Panc1 (cell line): ENCODE data around the gene STRN3. TPM values are rescaled to one million over a fixed set of nuclear protein-coding genes. Genes with fewer than 3 reads are reported as not detected.

Experiments used
- ATAC-seq: fragments of 200-7000 bp; cut with Tn5 transposase; 2 replicates; pipeline ENCODE4 v1.9.1; 2020; ENCODE audit warnings: mild to moderate bottlenecking, moderate library complexity
- BruUV-seq: library from RNA; stranded (reverse); fragments of 400-500 nt; replicated peaks from 2 replicates; lab custom pipeline; 2021; lab: Mats Ljungman, UMichigan
- CTCF ChIA-PET: fragments of 300-600 bp; sonication (Branson Sonifier 250); formaldehyde crosslinking; loops from one replicate; lab custom pipeline; 2022; ENCODE audit warnings: antibody characterized with exemption; lab: Charles Lee
- POLR2A ChIA-PET: fragments of 300-600 bp; sonication (Branson Sonifier 250); formaldehyde crosslinking; loops from one replicate; lab custom pipeline; 2022; ENCODE audit warnings: antibody characterized with exemption; lab: Charles Lee
- DNase-seq: peaks from one replicate; pipeline ENCODE4 v3.0.0-alpha.2; 2010; ENCODE audit warnings: low read depth, low spot score
- H3K27ac ChIP-seq: 2 replicates; pipeline ENCODE4 v1.5.1; 2011; ENCODE audit warnings: mild to moderate bottlenecking, low read length, inconsistent platforms
- H3K27me3 ChIP-seq: fragments of 200-500 bp; sonication (Bioruptor generic); 2 replicates; pipeline ENCODE4 v1.6.0; 2014; ENCODE audit warnings: low read length, inconsistent platforms; ENCODE audit not compliant: control insufficient read depth, insufficient read depth
- H3K36me3 ChIP-seq: fragments of 200-500 bp; sonication (Bioruptor generic); 2 replicates; pipeline ENCODE4 v1.5.1; 2014; ENCODE audit warnings: inconsistent platforms, mild to moderate bottlenecking, low read length, moderate library complexity; ENCODE audit not compliant: control insufficient read depth, insufficient read depth
- H3K4me1 ChIP-seq: 2 replicates; pipeline ENCODE4 v1.5.1; 2011; ENCODE audit warnings: inconsistent platforms, mild to moderate bottlenecking, low read length, moderate library complexity; ENCODE audit not compliant: control insufficient read depth, insufficient read depth
- H3K4me3 ChIP-seq, 2 experiments: 2 replicates each; pipeline ENCODE4 v1.5.1; 2011 to 2012; ENCODE audit warnings: low read depth in 2 of 2, low read length in 2 of 2, mild to moderate bottlenecking in 2 of 2, inconsistent platforms in 1 of 2, moderate library complexity in 1 of 2
- H3K9me3 ChIP-seq: fragments of 200-500 bp; sonication (Bioruptor generic); 2 replicates; pipeline ENCODE4 v1.5.1; 2014; ENCODE audit warnings: low read depth, mild to moderate bottlenecking, inconsistent platforms, low read length, moderate library complexity; ENCODE audit not compliant: control insufficient read depth, insufficient read depth
- POLR2AphosphoS5 ChIP-seq: IDR thresholded peaks from 2 replicates; pipeline ENCODE4 v1.6.1; 2012; ENCODE audit warnings: mild to moderate bottlenecking, low read depth, low read length, moderate library complexity
- SIN3A ChIP-seq: IDR thresholded peaks from 2 replicates; pipeline ENCODE4 v1.6.1; 2012; ENCODE audit warnings: low read depth, mild to moderate bottlenecking, low read length, moderate library complexity, borderline replicate concordance; ENCODE audit not compliant: insufficient read depth
- TCF7L2 ChIP-seq: IDR thresholded peaks from 2 replicates; pipeline ENCODE4 v1.6.1; 2011; ENCODE audit warnings: mild to moderate bottlenecking, low read depth, low read length, inconsistent platforms
- in situ Hi-C: cut with HindIII; loops from 2 replicates; pipeline ENCODE4 v1.10.0; 2016; ENCODE audit warnings: low sequenced_read_pairs, low pct_unique_long_range_greater_than_20kb
- intact Hi-C: fragments of 100-400 bp; cut with micrococcal nuclease; formaldehyde crosslinking; loops from one replicate; pipeline ENCODE4 v1.10.0; 2022; ENCODE audit not compliant: unreplicated experiment
- total RNA-seq: library from RNA; stranded (reverse); gene quantifications from one replicate; pipeline ENCODE4 v1.2.1, GENCODE V29; 2021; ENCODE audit not compliant: unreplicated experiment
- TF ChIP-seq, protein P1 (sequence below), 2 experiments: IDR thresholded peaks; 2 replicates each; pipeline ENCODE4 v1.6.1; 2011 to 2012; ENCODE audit warnings: low read depth in 2 of 2, control low read depth in 1 of 2, low read length in 1 of 2, mild to moderate bottlenecking in 1 of 2, moderate library complexity in 1 of 2; ENCODE audit not compliant: insufficient read depth in 1 of 2
- TF ChIP-seq, protein P2 (sequence below): fragments of 450-650 bp; IDR thresholded peaks from 2 replicates; pipeline ENCODE4 v1.5.1; 2017; ENCODE audit warnings: mild to moderate bottlenecking

STRN3 gene
- total RNA-seq, 1 experiment from 2014 or later = 29.2 TPM

GRCh38 chr14:30876692-30877091 is 149.5 kb downstream of the STRN3 start:
- no peaks in the 10 kb centered on the region for H3K9me3 ChIP-seq
- ChIA-PET CTCF (interaction anchor here (0.6 kb wide), 1 partner anchor 22 kb away, joined by 4 read pairs; no protein-coding TSS in a partner anchor), POLR2A (no interaction called here)
- H3K4me3 ChIP-seq = no peak overlapping the region
- in situ Hi-C loops (no loop called here), intact Hi-C loops (no loop called here)
- H3K27ac ChIP-seq = no peak overlapping the region
- no peaks in the 10 kb centered on the region for H3K4me1 ChIP-seq
- ATAC-seq (no peak), DNase-seq (no peak)
- no peaks in the 10 kb centered on the region for H3K36me3 ChIP-seq
- BruUV-seq = no TSS peak
- peaks cover 10% of the 10 kb centered on the region for H3K27me3 ChIP-seq
- no peak for TF ChIP-seq TCF7L2
- TF ChIP-seq, protein P1, sequence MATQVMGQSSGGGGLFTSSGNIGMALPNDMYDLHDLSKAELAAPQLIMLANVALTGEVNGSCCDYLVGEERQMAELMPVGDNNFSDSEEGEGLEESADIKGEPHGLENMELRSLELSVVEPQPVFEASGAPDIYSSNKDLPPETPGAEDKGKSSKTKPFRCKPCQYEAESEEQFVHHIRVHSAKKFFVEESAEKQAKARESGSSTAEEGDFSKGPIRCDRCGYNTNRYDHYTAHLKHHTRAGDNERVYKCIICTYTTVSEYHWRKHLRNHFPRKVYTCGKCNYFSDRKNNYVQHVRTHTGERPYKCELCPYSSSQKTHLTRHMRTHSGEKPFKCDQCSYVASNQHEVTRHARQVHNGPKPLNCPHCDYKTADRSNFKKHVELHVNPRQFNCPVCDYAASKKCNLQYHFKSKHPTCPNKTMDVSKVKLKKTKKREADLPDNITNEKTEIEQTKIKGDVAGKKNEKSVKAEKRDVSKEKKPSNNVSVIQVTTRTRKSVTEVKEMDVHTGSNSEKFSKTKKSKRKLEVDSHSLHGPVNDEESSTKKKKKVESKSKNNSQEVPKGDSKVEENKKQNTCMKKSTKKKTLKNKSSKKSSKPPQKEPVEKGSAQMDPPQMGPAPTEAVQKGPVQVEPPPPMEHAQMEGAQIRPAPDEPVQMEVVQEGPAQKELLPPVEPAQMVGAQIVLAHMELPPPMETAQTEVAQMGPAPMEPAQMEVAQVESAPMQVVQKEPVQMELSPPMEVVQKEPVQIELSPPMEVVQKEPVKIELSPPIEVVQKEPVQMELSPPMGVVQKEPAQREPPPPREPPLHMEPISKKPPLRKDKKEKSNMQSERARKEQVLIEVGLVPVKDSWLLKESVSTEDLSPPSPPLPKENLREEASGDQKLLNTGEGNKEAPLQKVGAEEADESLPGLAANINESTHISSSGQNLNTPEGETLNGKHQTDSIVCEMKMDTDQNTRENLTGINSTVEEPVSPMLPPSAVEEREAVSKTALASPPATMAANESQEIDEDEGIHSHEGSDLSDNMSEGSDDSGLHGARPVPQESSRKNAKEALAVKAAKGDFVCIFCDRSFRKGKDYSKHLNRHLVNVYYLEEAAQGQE (IDR thresholded peaks at IDR 0.05; ENCODE audit: insufficient read depth in 1 of 2, low read depth in 2 of 2, low read length in 1 of 2) = no peak
- no peak for TF ChIP-seq POLR2AphosphoS5
- TF ChIP-seq SIN3A = no peak
- TF ChIP-seq, protein P2, sequence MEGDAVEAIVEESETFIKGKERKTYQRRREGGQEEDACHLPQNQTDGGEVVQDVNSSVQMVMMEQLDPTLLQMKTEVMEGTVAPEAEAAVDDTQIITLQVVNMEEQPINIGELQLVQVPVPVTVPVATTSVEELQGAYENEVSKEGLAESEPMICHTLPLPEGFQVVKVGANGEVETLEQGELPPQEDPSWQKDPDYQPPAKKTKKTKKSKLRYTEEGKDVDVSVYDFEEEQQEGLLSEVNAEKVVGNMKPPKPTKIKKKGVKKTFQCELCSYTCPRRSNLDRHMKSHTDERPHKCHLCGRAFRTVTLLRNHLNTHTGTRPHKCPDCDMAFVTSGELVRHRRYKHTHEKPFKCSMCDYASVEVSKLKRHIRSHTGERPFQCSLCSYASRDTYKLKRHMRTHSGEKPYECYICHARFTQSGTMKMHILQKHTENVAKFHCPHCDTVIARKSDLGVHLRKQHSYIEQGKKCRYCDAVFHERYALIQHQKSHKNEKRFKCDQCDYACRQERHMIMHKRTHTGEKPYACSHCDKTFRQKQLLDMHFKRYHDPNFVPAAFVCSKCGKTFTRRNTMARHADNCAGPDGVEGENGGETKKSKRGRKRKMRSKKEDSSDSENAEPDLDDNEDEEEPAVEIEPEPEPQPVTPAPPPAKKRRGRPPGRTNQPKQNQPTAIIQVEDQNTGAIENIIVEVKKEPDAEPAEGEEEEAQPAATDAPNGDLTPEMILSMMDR = no peak

- ATAC-seq (no peak), DNase-seq (no peak)
- intact Hi-C loops = no loop called here
- Histone ChIP-seq H3K9me3 (no peaks in the 10 kb centered on the region), H3K4me3 (no peak overlapping the region), H3K27me3 (peaks cover 10% of the 10 kb centered on the region), H3K36me3 (no peaks in the 10 kb centered on the region), H3K4me1 (no peaks in the 10 kb centered on the region), H3K27ac (no peak overlapping the region)
- ChIA-PET POLR2A (no interaction called here), CTCF (no interaction called here)
- TF ChIP-seq, protein P2 = no peak
- TF ChIP-seq SIN3A (no peak), POLR2AphosphoS5 (no peak), TCF7L2 (no peak)
- TF ChIP-seq, protein P1 (IDR thresholded peaks at IDR 0.05; ENCODE audit: insufficient read depth in 1 of 2, low read depth in 2 of 2, low read length in 1 of 2) = no peak
- BruUV-seq = no TSS peak
- in situ Hi-C loops = no loop called here
Measured at GRCh38 chr14:30875788-30876053, 150.5 kb downstream of the STRN3 start.
